Sigmoid colon (tissue), 7 donors: Measurements from ENCODE around the gene DLGAP3. TPM values are rescaled to one million over a fixed set of nuclear protein-coding genes. Genes with fewer than 3 reads are reported as not detected.

Experiments used
- DNase-seq: peaks from one replicate; pipeline ENCODE4 v3.0.0-alpha.2; 2019
- H3K27ac ChIP-seq, 4 donors: fragments of 200-600 bp; sonication (generic); one replicate each; pipeline ENCODE4 v1.5.1; 2016 to 2019; ENCODE audit warnings: mild to moderate bottlenecking in 1 of 4
- H3K27me3 ChIP-seq, 3 donors: fragments of 200-600 bp; sonication (generic); one replicate each; pipeline ENCODE4 v1.5.1; 2019; ENCODE audit warnings: mild to moderate bottlenecking in 1 of 3
- H3K36me3 ChIP-seq, 4 donors: fragments of 200-600 bp; sonication (generic); one replicate each; pipeline ENCODE4 v1.5.1; 2016 to 2019
- H3K4me1 ChIP-seq, 4 donors: fragments of 200-600 bp; sonication (generic); one replicate each; pipeline ENCODE4 v1.5.1; 2017 to 2019
- H3K4me3 ChIP-seq, 4 donors: fragments of 200-600 bp; sonication (generic); one replicate each; pipeline ENCODE4 v1.5.1; 2017 to 2019; ENCODE audit warnings: mild to moderate bottlenecking in 2 of 4, moderate library complexity in 1 of 4
- H3K9me3 ChIP-seq, 4 donors: fragments of 200-600 bp in 3 of 4; sonication (generic) in 3 of 4; one replicate each; pipeline versions ENCODE4 v1.5.1 to v1.6.1; 2013 to 2019
- CTCF ChIP-seq, 4 experiments: fragments of 450-650 bp in 3 of 4; fragments of 200-600 bp in 1 of 4; IDR thresholded peaks; one replicate each; pipeline ENCODE4 v1.5.1; 2016 to 2019; ENCODE audit warnings: antibody characterized with exemption in 4 of 4, mild to moderate bottlenecking in 3 of 4, moderate library complexity in 2 of 4
- EP300 ChIP-seq, 4 donors: sonication (generic); formaldehyde crosslinking; IDR thresholded peaks; one replicate each; pipeline ENCODE4 v1.6.1; 2017; ENCODE audit warnings: antibody characterized with exemption in 4 of 4
- POLR2A ChIP-seq, 2 donors: fragments of 450-650 bp; IDR thresholded peaks; one replicate each; pipeline ENCODE4 v1.6.1; 2016; ENCODE audit warnings: antibody characterized with exemption in 2 of 2, mild to moderate bottlenecking in 2 of 2, moderate library complexity in 2 of 2
- POLR2AphosphoS5 ChIP-seq, 4 donors: sonication (generic); formaldehyde crosslinking; IDR thresholded peaks; one replicate each; pipeline ENCODE4 v1.6.1; 2017; ENCODE audit warnings: antibody characterized with exemption in 4 of 4
- WGBS, 2 donors: extraction: QIAGEN DNeasy Blood & Tissue Kit; methylation state at CpG; one replicate each; pipeline ENCODE4 v1.1.7; 2013; 5-methylcytosine and 5-hydroxymethylcytosine counted together
- intact Hi-C: fragments of 100-400 bp; cut with DNase I; formaldehyde crosslinking; loops from one replicate; pipeline ENCODE4 v1.15.1; 2023
- polyA plus RNA-seq, 3 donors: library from polyadenylated mRNA; stranded (reverse); fragments of 200-250 nt; gene quantifications; one replicate each; pipeline ENCODE4 v1.2.3, GENCODE V29; 2013
- total RNA-seq, 4 donors: library from RNA; depleted of rRNA; stranded (reverse); fragments of >200 nt; gene quantifications; one replicate each; pipeline ENCODE4 v1.1.0, GENCODE V29; 2016
- donor health status: healthy with polysubstance abuse.
- donor health status: Bipolar disorder and iron deficiency.
- donor health status: healthy.

DLGAP3 gene
- total and polyA plus RNA-seq, 7 donors, result 0.36 to 0.68 (median 0.55) TPM; not detected in 2

- WGBS, 2 donors, result 58 to 69% methylated on average over 5 of the region's 5 CpGs
- no peaks in the 10 kb centered on the region for H3K36me3 ChIP-seq
- H3K27me3 ChIP-seq, result no peaks in the 10 kb centered on the region
- DNase-seq, result no peak
- no peaks in the 10 kb centered on the region for H3K9me3 ChIP-seq
- H3K4me1 ChIP-seq, result no peaks in the 10 kb centered on the region
- TF ChIP-seq CTCF (IDR thresholded peaks at IDR 0.05), result no peak
- no peak overlapping the region for H3K4me3 ChIP-seq
- H3K27ac ChIP-seq, result no peak overlapping the region
- intact Hi-C loops, result no loop called here
These were observed 21.9 kb downstream of the DLGAP3 start for GRCh38 chr1:34907487-34908090.

DNA sequence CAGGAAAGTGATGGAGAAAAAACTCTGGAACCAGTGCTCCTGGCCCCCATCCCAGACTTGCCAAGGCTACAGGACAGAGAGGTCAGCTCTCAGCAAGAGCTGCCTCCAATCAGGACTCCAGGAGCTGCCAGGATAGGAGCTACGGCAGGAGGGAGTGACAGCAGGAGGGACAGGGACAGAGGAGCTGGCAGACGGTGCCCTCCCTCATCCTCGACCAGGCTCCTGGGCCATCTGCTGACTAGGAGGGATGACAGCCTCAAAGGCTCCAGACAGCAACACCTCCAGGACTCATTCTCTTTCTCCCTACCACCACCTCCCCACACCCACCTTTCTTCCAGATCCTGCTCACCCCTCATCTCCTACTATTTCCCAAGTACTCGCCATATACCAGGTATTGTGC, 22.7 kb downstream of the DLGAP3 start:
- Histone ChIP-seq H3K4me1 (no peaks in the 10 kb centered on the region), H3K9me3 (no peaks in the 10 kb centered on the region), H3K36me3 (no peaks in the 10 kb centered on the region), H3K4me3 (no peak overlapping the region), H3K27me3 (no peaks in the 10 kb centered on the region), H3K27ac (no peak overlapping the region)
- no peak for TF ChIP-seq POLR2AphosphoS5 (IDR thresholded peaks at IDR 0.05)
- TF ChIP-seq EP300 (IDR thresholded peaks at IDR 0.05), result no peak
- TF ChIP-seq POLR2A (IDR thresholded peaks at IDR 0.05), result no peak
- TF ChIP-seq CTCF (IDR thresholded peaks at IDR 0.05), result no peak
- intact Hi-C loops, result no loop called here
- WGBS, 2 donors, result 51 to 70% methylated on average over 4 of the region's 4 CpGs
- DNase-seq, result no peak

- WGBS, 2 donors, result 87 to 93% methylated on average over 1 of the region's 1 CpG
- TF ChIP-seq POLR2A (IDR thresholded peaks at IDR 0.05) (no peak), CTCF (IDR thresholded peaks at IDR 0.05) (no peak), EP300 (IDR thresholded peaks at IDR 0.05) (no peak)
- no peaks in the 10 kb centered on the region for H3K9me3 ChIP-seq
- no peak overlapping the region for H3K4me3 ChIP-seq
- no peak for DNase-seq
- no peak overlapping the region for H3K27ac ChIP-seq
- no peaks in the 10 kb centered on the region for H3K27me3 ChIP-seq
- intact Hi-C loops, result no loop called here
- no peaks in the 10 kb centered on the region for H3K4me1 ChIP-seq
- no peaks in the 10 kb centered on the region for H3K36me3 ChIP-seq
These were observed 23.2 kb downstream of the DLGAP3 start for GRCh38 chr1:34906222-34906621.

DNA sequence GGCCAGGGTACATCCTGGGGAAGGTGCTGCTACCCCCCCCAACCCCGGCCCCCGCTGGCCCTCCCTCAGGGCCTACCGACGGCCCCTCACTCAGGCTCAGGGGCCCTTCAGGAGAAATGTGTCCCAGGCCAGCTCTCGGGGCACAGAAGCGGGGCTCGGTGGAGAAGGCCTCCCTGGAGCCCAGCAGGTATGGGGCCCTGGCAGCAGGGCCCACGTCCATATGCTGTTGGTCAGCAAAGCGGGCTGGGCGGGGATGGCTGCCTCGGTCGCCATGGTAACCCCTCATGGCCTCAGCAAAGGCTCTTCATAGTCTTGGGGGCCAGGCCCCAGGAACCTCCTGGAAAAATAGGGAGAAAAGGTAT, 24.4 kb downstream of the DLGAP3 start:
- 84 to 86% methylated on average over 12 of the region's 12 CpGs for WGBS, 2 donors
- intact Hi-C loops, result no loop called here

More for the DNA sequence above, 24.4 kb downstream of the DLGAP3 start:
- Histone ChIP-seq H3K4me1 (no peaks in the 10 kb centered on the region), H3K9me3 (no peaks in the 10 kb centered on the region), H3K27ac (no peak overlapping the region), H3K4me3 (no peak overlapping the region), H3K36me3 (no peaks in the 10 kb centered on the region), H3K27me3 (no peaks in the 10 kb centered on the region)
- DNase-seq, result no peak
- TF ChIP-seq CTCF (IDR thresholded peaks at IDR 0.05) (no peak), EP300 (IDR thresholded peaks at IDR 0.05) (no peak), POLR2A (IDR thresholded peaks at IDR 0.05) (no peak), POLR2AphosphoS5 (IDR thresholded peaks at IDR 0.05) (no peak)
